ENCODE measurements around the gene PPIF. TPM values are rescaled to one million over a fixed set of nuclear protein-coding genes. Genes with fewer than 3 reads are reported as not detected.

The PPIF gene
- total RNA-seq, 1 experiment from 2014 or later: 160 TPM

- Histone ChIP-seq H3K27me3 (replicated peaks; ENCODE audit: insufficient read depth, low read depth, low read length, poor library complexity) (no peaks in the 10 kb centered on the region), H3K4me3 (ENCODE audit: low read depth, low read length, poor library complexity, severe bottlenecking) (no peak overlapping the region), H3K9me3 (ENCODE audit: low read depth, low read length, poor library complexity, severe bottlenecking) (no peaks in the 10 kb centered on the region), H3K36me3 (ENCODE audit: insufficient read depth, low read length, poor library complexity, severe bottlenecking) (no peaks in the 10 kb centered on the region), H3K4me1 (ENCODE audit: insufficient read depth, low read length, poor library complexity, severe bottlenecking) (no peaks in the 10 kb centered on the region), H3K27ac (ENCODE audit: low read depth, low read length, poor library complexity, severe bottlenecking) (no peak overlapping the region)
- CTCF ChIA-PET: no interaction called here
- POLR2A ChIA-PET (ENCODE audit: low non-redundant PET): no interaction called here
- BruUV-seq (replicated peaks): no TSS peak
- TF ChIP-seq EZH2 (IDR thresholded peaks at IDR 0.05; ENCODE audit: borderline replicate concordance, low read depth, low read length, poor library complexity, severe bottlenecking) (no peak), CTCF (conservative IDR thresholded peaks at IDR 0.05; ENCODE audit: low read depth, low read length) (no peak)
- intact Hi-C loops (cut with micrococcal nuclease; ENCODE audit: unreplicated experiment): loop anchor here (10.0 kb wide), 1 partner anchor 225 kb away; no protein-coding TSS in a partner anchor
- DNase-seq (ENCODE audit: low spot score): no peak
Measured at GRCh38 chr10:79379512-79380124, 32.3 kb downstream of the PPIF start.

- ChIA-PET POLR2A (ENCODE audit: low non-redundant PET) (no interaction called here), CTCF (no interaction called here)
- BruUV-seq (replicated peaks): no TSS peak
- intact Hi-C loops (cut with micrococcal nuclease; ENCODE audit: unreplicated experiment): no loop called here
- Histone ChIP-seq H3K27ac (ENCODE audit: low read depth, low read length, poor library complexity, severe bottlenecking) (no peak overlapping the region), H3K4me1 (ENCODE audit: insufficient read depth, low read length, poor library complexity, severe bottlenecking) (no peaks in the 10 kb centered on the region), H3K9me3 (ENCODE audit: low read depth, low read length, poor library complexity, severe bottlenecking) (no peaks in the 10 kb centered on the region), H3K36me3 (ENCODE audit: insufficient read depth, low read length, poor library complexity, severe bottlenecking) (no peaks in the 10 kb centered on the region), H3K27me3 (replicated peaks; ENCODE audit: insufficient read depth, low read depth, low read length, poor library complexity) (no peaks in the 10 kb centered on the region), H3K4me3 (ENCODE audit: low read depth, low read length, poor library complexity, severe bottlenecking) (no peak overlapping the region)
- no peak for TF ChIP-seq EZH2 (IDR thresholded peaks at IDR 0.05; ENCODE audit: borderline replicate concordance, low read depth, low read length, poor library complexity, severe bottlenecking)
- TF ChIP-seq CTCF (conservative IDR thresholded peaks at IDR 0.05; ENCODE audit: low read depth, low read length): no peak
- no peak for DNase-seq (ENCODE audit: low spot score)
Measured at GRCh38 chr10:79380125-79380945, 33.1 kb downstream of the PPIF start.

- no peaks in the 10 kb centered on the region for H3K27me3 ChIP-seq (replicated peaks; ENCODE audit: insufficient read depth, low read depth, low read length, poor library complexity)
- H3K9me3 ChIP-seq (ENCODE audit: low read depth, low read length, poor library complexity, severe bottlenecking): no peaks in the 10 kb centered on the region
- no peak for DNase-seq (ENCODE audit: low spot score)
- ChIA-PET POLR2A (ENCODE audit: low non-redundant PET) (no interaction called here), CTCF (no interaction called here)
- H3K27ac ChIP-seq (ENCODE audit: low read depth, low read length, poor library complexity, severe bottlenecking): no peak overlapping the region
- H3K36me3 ChIP-seq (ENCODE audit: insufficient read depth, low read length, poor library complexity, severe bottlenecking): no peaks in the 10 kb centered on the region
- H3K4me1 ChIP-seq (ENCODE audit: insufficient read depth, low read length, poor library complexity, severe bottlenecking): no peaks in the 10 kb centered on the region
- TF ChIP-seq EZH2 (IDR thresholded peaks at IDR 0.05; ENCODE audit: borderline replicate concordance, low read depth, low read length, poor library complexity, severe bottlenecking) (no peak), CTCF (conservative IDR thresholded peaks at IDR 0.05; ENCODE audit: low read depth, low read length) (no peak)
- H3K4me3 ChIP-seq (ENCODE audit: low read depth, low read length, poor library complexity, severe bottlenecking): no peak overlapping the region
- BruUV-seq (replicated peaks): no TSS peak
- intact Hi-C loops (cut with micrococcal nuclease; ENCODE audit: unreplicated experiment): no loop called here
Measured at GRCh38 chr10:79380946-79381721, 33.9 kb downstream of the PPIF start.

All from A673 (cell line).